Hematopoietic multipotent progenitor cell (in vitro differentiated cells): Measurements from ENCODE around the gene CCDC82. TPM values are rescaled to one million over a fixed set of nuclear protein-coding genes. Genes with fewer than 3 reads are reported as not detected.
A peak's percentile ranks its signal among the peaks of the same experiment; 100 is the strongest.

Source experiments
- DNase-seq, 3 donors: peaks; one replicate each; pipeline ENCODE4 v3.0.0-alpha.2; 2011 to 2015; ENCODE audit warnings: low read depth in 2 of 3, low spot score in 2 of 3
- total RNA-seq: library from RNA; depleted of rRNA; stranded (reverse); fragments of >200 nt; gene quantifications from one replicate; pipeline ENCODE4 v1.2.3, GENCODE V29; 2012

The CCDC82 gene
- total RNA-seq, 1 donor, result 6.5 TPM

DNA sequence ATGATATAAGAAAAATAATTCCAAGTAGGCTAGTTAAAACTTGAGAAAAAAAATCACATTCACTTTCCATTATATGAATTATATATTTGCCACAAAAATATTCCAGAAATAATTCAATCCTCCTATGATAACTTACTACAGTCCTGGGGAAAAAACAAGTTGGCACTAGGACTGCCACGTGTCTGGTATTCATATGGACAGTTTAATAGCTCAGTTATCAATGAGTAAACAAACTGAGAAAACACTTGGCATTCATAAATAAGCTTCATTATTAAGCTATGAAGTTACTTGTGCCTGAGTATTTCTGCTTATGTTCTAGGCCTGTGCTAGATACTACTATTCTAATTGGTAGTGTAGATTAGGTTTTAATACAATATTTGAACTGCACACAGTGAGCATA, 24.2 kb downstream of the CCDC82 start:
- DNase-seq, result no peak

DNA sequence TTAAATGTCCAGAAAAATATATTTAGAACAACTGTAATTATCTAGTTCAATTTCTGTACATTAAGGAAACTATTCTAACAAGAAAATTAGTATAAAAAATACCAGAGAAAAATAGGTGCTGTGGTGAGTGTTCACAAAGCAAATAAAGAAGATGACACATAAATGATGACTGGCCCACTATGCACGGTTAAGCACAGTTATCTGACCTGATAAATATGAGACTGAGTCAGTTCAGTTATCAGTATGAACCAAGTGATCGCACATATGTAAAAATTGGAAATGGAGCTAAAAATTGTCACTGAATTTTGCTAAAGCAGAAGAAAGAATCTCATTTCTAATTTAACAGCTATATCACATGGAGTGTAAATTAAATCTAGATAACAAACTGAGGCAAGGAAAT, 27.9 kb downstream of the CCDC82 start:
- no peak for DNase-seq

DNA sequence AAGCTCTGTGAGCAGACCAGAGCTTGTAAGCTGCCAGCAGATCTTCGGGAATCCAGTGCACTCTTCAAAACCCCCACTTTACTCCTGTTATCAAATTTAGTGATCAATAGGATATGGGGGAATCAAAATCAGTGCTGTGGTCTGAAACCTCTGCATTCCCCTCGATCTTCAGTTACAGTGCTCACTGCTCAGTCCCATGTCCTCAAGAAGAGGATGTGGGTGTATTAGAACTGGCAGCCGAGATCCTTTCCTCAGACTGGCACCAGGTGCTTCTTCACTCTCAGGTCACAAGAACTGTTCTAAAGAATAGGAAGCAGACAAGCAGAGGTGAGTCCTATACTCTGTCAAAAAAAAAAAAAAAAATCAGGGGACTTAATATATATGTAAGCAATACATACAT, 31.4 kb downstream of the CCDC82 start:
- DNase-seq, result no peak

DNA sequence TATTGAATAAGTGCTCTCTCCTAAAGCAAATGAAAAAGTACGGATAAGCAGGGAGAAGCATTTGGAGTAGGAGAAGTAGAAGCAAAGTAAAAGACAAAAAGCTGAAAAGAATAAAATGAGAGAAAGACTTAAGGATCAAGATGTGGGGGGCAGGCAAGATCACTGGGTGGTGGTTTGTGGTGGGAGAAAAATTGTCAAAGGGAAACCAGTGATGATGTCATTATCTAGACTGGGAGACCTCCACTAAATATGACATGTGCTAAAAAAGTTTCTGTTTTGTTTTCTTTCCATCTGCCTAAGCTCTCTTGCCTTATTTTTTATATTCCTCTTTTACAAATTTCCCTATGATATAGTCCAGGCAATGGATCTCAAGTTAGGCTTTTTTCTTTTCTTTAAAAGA, 31.9 kb downstream of the CCDC82 start:
- DNase-seq, result no peak

DNA sequence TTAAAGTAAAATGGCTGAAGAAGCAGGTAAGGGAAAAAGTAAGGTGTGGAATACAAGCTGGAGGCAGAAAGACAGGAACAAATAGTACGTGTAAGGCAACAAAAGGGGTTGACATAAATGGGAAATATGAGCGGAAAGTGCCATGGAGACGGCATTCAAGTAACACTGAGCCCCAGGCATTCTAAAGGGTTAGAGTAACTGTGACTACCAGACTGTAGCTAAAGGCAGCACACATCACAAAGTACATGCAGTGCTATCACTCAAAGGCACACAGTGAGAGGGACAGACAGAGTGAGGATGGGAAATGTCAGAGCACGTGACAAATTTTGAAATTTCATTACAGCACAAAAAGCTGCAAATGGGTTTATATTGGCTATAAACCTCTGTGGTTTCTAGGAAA, 32.9 kb downstream of the CCDC82 start:
- no peak for DNase-seq

DNA sequence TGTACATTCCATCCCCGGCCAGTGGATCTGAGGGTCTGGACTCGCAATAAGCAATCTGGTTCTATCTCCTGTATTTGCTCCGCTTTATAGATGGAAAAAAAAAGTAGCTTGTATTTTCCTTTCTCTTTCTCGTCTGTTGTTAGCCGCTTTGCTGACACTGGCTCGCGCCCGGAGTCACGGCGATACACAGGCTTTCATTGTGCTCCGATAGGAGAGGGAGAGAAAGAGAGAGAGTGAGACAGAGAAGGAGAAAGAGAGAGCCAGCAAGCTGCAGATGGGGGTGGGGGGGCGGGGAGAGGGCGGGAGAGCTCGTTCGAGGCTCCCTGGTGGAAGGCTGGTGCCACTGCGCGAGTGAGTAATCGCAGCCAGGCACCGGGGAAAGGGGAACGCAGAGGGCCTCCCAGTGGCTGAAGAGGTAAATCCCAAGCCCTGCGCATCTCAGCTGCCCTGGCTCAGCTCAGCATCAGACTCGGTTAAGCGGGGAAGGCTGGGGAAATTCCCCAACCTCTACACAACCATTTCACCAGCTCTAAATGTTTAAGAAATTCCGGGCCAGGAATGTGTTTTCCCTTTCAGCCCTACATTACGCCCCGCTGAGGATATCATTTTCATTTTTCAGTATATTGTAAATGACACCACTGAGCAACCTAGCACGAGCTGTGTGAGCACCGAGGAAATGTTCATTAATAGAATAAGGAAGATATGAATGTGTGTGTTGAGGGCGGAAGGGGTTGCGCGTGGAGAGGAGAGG, 46.6 kb downstream of the CCDC82 start, which contains the start of gene MAML2:
MAML2 (minus strand) TSS at position 235 of the 751 bp plus-strand sequence. CDS start 1,300 bp downstream, outside the sequence.
- peak; percentile 76 to 94 (median 92) for DNase-seq

DNA sequence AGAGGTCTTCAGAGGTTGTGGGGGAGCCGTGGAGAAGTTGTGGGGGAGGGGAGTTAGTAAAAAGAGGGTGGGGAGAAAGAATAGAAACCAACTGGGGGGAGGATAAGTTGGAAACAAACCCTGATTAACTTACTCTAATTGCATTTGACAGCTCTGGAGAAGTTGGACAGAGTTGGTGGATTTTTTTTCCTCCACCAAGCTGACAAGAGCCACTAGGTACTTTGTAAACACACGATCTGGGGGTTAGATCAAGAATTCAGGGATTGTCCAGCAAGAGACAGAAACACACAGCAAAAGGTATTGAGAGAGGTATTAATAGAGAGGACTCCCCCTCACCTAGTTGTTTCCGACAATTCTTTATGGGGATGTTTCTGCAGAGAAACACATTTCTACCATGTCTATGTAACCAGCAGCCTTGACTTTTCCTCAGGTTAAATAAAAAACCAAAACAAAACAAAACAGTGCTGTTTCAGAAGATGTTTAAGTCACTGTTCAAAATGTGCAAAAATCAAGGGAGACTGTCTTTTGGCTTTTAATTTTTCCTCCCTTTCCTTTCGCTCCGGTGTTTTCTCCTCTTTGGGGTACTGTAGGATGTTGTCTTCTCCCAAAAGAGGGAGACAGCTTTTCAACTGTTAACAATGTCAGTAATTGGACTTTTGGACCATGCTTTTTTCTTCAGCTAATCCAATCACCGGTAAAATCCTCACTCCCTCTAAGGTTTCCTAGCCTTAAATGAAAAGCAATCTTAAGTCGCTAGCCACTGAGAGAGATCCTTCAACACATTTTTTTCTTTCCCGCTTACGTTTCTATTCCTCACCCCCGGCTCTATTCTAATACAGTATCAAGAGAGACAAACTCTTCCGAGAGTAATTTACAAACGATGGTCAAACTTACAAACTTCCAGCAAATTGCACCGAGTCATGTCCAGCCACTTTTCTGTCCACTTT, 47.4 kb downstream of the CCDC82 start:
- DNase-seq, result no peak

DNA sequence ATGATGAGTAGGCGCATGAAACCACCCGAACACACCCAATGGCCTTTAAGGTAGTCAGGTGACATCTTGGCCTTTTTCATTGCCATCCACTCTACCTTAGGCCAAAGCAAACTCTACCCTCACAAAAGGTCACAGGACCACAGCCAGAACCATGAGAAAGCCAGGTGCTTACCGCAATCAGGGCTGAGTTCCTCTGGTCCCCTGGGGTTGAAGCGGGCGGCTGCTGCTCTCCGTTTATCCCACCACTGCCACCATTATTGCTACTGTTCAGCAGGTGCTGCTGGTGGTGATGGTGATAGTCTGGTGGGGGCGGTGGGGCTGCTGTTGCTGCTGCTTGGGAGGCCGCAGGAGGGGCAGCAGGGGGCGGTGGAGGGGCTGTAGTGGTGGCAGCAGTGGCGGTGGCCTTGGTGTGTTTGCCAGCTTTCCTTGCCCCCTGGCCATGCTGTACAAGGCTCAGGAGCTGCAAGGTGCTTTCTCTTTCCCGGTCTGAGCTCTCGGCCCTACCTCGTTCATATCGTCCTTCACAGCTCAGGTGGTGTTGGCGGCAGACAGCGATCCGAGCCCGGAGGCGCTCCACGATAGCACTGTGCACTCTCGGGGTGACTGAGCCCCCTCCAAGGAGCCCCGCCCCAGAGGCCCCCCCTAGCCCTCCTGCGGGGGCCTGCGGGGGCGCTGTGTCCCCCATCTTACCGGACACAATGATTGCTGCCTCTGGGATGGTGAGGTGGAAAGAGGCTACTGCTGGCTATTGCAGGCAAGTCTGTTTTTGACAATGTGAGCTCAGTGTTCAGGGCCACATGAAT, 48.3 kb downstream of the CCDC82 start:
- peak; percentile 42 to 81 (median 71) for DNase-seq

DNA sequence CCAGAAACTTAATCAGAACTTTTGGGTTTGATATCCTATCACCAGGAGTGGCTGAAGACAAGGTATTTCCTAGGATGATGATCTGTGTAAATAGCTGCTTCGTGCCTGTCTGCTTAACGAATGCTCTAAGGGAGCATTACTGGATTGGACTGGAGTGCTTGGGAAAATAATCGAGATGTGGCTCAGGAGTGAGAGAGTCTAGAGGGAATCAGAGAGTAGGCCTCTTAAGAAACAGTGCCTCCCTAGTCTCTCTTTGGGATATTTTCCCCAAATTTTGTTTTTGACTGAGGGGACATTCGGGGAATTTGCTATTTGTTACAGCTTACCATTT, 49.2 kb downstream of the CCDC82 start:
- DNase-seq, result no peak

DNA sequence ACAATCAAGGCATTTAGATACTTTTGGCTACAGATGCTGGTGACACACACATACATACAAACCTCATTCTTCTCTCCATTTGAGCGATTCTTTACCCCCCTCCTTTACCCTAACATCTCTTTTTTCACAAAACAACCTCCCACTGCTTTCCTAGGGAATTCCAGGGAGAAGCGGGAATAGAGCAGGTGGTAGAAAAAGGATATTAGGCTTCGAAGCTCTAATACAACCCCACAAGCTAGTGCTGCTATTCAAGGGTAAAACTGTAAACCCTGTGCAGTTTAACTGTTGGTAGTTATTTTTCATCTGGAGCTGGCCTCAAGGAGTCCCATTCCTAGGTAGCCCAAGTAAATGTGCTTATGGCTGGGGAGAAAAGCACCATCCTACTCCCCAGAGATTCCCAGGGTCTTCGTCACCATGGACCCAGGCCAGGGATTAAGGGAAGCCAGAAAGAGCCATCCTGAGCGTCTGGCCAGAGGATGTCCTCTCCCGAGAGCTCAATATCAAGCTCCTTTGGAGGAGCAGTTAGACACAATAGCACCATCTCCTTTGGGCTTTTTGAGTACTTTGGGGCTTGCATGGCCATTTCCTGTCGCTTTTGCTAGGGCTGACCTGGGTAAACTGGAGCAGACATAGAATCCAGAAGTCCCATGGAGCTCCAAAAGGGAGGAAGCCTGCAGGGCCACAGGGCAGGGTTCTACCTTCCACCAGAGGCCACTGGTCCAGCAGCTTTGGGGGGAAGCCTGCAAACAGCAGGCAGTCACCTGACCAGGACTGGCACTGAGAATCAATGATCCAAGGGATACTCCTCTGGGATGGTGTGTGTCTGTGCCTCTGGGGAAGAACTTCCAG, 49.8 kb downstream of the CCDC82 start:
- no peak for DNase-seq

DNA sequence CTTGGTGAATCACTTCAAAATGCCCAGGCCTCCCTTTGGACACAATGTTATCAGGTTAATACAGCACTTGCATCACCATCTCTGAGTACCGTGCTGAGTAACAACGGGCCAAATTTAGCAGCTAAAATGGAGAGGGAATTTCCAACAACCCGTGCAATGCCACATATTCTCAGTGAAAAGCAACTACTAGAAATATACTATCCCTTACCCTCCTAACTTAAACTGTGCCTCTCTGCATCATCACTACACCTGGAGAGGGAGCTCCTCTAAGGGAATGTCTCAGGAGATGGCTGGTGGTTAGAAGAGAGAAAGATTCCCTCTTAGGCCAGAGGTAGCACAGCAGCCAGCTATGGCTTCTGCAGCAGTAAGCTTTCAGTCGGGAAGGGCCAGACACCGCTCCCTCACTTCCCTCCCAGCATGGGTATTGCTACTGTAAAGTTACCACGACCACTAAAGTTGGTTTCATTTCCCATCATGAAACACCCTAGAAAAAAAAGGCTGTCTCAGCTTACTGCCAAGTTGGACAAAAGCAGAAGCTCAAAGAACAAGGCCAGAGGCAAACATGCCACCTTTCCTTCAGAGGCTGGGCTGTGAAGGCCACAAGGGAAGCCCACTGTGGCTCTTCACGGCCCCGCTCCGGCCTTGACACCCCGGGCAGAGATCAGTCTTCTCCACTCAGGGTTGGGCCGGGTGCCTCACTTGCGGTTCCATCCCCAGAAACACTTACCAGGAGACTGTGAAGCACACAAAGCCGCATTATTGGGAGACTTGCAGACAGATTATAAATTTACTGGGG, 50.6 kb downstream of the CCDC82 start:
- DNase-seq, result peak in 2 of 3 donors; percentile 78 to 88

DNA sequence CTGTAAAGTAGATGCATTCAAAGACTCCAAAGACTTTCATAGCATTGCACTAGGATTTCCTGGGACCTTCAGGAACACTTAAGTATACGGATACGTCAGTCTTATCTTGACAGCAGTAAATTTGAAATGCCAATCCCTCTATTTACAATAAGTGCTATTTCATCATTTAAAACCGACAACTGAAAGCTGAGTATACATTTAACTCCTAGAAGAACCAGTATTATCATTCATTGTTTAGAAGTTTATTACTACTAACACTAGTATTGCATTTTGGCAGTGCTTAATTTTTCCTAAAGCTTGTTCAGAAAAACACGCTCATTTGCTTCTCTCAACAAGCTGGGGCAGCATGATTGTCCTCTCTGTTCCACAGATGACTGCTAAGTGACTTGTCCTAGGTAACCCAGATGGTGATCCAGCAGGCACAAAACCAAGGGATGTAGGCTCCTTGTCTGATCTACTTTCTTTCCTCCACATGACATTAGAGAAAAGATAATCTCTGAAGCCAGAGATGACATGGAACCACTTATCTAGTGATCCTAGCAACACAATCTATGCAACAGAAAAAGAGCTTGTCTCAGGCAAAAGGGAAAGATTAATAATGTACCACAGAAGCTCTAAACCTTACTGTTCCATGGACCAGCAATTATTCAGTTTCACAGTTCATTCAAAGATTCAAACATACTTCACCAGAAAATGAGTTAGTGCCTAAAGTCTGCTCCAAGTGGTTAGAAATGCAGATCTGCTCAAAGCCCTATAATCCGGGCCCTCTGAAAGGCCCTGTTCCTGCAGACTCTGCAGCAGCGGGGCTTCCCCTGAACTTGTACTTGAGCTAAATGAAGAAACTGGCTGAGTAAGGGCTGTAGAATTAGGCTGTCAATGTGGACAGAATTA, 51.9 kb downstream of the CCDC82 start:
- DNase-seq, result peak in 1 of 3 donors; percentile 46

DNA sequence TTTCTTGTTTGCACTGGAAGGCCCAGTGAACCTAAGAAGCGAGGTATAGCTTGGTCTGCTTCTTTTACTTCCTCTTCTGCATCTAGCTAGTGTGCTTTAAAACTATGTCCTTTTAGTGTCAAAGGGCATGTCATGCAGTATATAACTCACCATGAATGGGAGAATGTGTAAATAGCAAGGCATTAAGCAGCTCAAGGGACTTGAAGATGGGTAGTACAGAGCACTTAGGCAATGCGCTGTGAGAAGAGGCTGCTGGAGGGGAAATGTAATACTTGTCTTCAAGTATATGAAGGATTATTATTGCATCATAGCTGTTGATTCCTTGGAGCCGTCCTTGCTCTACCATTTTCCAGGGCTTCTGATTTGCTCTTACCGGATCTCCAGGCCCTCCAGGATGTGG, 54.3 kb downstream of the CCDC82 start:
- DNase-seq, result no peak

DNA sequence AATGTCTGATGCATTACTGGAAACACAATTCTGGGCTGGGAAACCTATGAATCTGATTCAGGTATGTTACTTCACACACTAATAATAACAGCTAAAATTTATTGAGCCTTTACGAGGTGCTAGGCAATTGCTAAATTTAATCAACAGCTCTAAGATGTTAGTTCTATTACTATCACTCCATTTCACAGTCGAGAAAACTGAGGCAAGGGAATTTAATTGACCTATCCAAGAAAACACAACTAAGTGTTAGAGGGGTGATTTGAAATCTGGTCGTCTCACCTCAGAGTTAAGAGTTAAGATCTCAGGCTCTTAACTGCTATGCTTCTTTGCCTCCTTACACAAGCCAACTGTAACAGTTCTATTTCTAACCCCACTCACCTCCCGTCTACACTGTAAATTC, 55.5 kb downstream of the CCDC82 start:
- no peak for DNase-seq

DNA sequence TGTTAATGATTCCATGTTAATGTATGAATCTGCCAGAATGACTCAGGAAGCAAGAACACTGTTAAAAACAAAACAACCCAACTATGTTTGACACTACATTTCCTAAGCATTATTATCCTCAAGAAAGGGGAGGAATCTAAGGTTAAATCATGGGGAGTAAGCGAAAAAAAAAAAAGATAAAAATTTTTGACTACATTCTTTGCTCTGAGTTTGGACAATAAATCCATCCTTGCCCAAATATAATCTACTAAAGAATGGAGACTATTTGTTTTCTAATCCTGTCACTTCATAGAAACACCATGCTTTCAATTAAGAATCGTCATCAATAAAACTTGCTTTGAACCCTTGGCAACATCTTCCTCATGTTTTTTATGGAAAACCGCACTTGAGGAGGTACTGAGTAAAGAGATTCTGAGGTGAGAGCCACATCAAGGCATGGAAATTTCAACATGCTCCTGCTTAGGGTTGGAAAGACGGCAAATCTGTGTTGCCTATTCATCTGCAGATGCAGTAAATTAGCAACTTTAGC, 56.5 kb downstream of the CCDC82 start:
- no peak for DNase-seq

DNA sequence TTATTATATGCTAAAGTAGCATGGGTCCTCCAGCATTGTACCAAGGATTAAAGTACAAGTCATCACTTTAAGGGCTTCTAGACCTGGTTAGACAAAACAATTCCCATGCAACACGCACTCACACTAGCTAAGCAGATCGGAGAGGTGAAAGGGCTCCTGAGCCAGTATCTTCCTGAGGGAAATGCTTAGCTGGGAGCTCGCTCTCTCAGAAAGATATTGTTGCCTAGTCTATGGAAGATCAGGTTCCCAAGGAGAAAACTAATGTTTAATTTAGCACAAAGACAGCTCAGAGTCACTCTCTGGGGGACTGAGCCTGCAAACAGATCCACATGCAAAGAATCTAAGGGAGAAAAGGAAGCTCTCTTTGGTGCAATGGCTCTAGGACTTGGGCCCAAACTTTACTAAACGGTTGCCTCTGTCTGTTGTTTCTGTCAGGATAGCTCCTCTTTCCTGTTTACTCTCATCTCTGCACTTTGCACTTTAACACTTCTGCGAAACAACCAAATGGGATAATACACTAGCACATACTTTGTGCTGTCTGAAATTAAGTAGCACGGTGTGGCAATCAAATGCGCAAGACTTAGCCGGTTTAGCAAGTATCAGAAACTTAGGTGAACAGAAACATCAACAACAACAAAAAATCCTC, 57.5 kb downstream of the CCDC82 start:
- no peak for DNase-seq

DNA sequence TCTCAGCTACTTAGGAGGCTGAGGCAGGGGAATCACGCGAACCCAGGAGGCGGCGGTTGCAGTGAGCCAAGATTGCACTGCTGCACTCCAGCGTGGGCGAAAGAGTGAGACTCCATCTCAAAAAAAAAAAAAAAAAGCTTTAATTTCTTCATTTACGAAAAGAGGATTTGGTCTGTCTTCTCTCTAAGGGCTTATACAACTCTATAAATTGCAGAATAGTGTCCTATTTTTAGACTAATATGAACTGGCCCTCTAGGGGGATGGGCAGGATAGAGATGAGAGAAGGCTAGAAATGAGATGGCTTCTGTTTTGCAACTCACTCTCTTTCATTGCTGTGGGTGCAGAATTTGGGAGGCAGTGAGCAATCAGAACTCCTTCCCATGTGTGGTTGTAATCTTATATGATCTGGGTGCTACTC, 58.0 kb downstream of the CCDC82 start:
- no peak for DNase-seq

DNA sequence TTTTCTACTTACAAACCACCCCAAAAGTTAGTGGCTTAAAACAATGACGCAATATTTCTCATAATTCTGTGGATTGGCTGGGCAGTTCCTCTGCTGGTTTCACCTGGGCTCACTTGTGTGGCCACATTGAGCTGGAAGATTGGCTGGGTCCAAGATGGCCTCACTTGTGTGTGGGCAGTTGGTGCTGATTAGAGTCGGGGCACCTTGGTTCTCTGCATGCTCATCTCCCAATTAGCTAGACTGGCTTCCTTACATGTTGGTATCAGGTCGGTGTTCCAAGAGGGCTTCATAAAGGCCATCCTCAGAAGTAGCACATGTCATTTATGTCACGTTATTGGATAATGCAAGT, 59.2 kb downstream of the CCDC82 start:
- no peak for DNase-seq
